IPS DF 4.7 (cell line): ENCODE measurements around the gene OSBPL2.

ENCODE experiments used
- DNase-seq: peaks from one replicate; pipeline ENCODE4 v3.0.0-alpha.2; 2013; ENCODE audit warnings: low spot score; ENCODE audit errors: extremely low read depth

OSBPL2 gene

GRCh38 chr20:62237801-62238568, at the start of gene OSBPL2:
Gene OSBPL2, plus strand, starts transcription at chr20:62238521. Its CDS starts 17,664 bp downstream, at chr20:62256185.
- DNase-seq: peak; percentile 69

GRCh38 chr20:62190639-62191411, 47.5 kb upstream of the OSBPL2 start:
- no peak for DNase-seq

GRCh38 chr20:62191781-62192559, 46.4 kb upstream of the OSBPL2 start:
- no peak for DNase-seq

GRCh38 chr20:62192635-62193034, 45.7 kb upstream of the OSBPL2 start:
- DNase-seq: no peak

- no peak for DNase-seq
Observed at GRCh38 chr20:62193079-62194025, 45.0 kb upstream of the OSBPL2 start.

- DNase-seq: no peak
Observed at GRCh38 chr20:62195075-62195405, 43.3 kb upstream of the OSBPL2 start.

- DNase-seq: no peak
Observed at GRCh38 chr20:62195736-62196135, 42.6 kb upstream of the OSBPL2 start.

GRCh38 chr20:62196286-62196685, 42.0 kb upstream of the OSBPL2 start:
- no peak for DNase-seq

- DNase-seq: no peak
Observed at GRCh38 chr20:62197311-62197710, 41.0 kb upstream of the OSBPL2 start.

GRCh38 chr20:62197801-62198200, 40.5 kb upstream of the OSBPL2 start:
- DNase-seq: no peak

- DNase-seq: no peak
Observed at GRCh38 chr20:62198496-62198895, 39.8 kb upstream of the OSBPL2 start.

- DNase-seq: no peak
Observed at GRCh38 chr20:62198931-62199330, 39.4 kb upstream of the OSBPL2 start.

GRCh38 chr20:62200491-62201172, 37.7 kb upstream of the OSBPL2 start:
- DNase-seq: no peak

- no peak for DNase-seq
Observed at GRCh38 chr20:62201173-62202082, 36.9 kb upstream of the OSBPL2 start.

- no peak for DNase-seq
Observed at GRCh38 chr20:62202083-62202395, 36.3 kb upstream of the OSBPL2 start.

- DNase-seq: no peak
Observed at GRCh38 chr20:62202676-62203377, 35.5 kb upstream of the OSBPL2 start.

- no peak for DNase-seq
Observed at GRCh38 chr20:62203378-62204030, 34.8 kb upstream of the OSBPL2 start.
